Measurements from ENCODE around the gene C4orf33. TPM values are rescaled to one million over a fixed set of nuclear protein-coding genes. Genes with fewer than 3 reads are reported as not detected.
"Not testable (repeated sequence)": the region's sequence is repeated elsewhere in the genome, so short reads cannot be mapped to it uniquely, and the experiment has no call there.

Gene C4orf33
- polyA plus RNA-seq, 5 donors: 16.5 to 25.1 (median 19.6) TPM

GRCh38 chr4:129113919-129114318 is 18.0 kb downstream of the C4orf33 start:
- DNase-seq: no peak

GRCh38 chr4:129117705-129118104 is 21.8 kb downstream of the C4orf33 start:
- DNase-seq: no peak

GRCh38 chr4:129126614-129127013 is 30.7 kb downstream of the C4orf33 start:
- not testable (repeated sequence) for DNase-seq

GRCh38 chr4:129129143-129129542 is 33.2 kb downstream of the C4orf33 start:
- no peak for DNase-seq

GRCh38 chr4:129131343-129131742 is 35.4 kb downstream of the C4orf33 start:
- DNase-seq: no peak

- DNase-seq: no peak
These were observed 40.5 kb downstream of the C4orf33 start for GRCh38 chr4:129136433-129136832.

GRCh38 chr4:129138810-129139496 is 43.0 kb downstream of the C4orf33 start:
- DNase-seq: no peak

- DNase-seq: no peak
These were observed 44.6 kb downstream of the C4orf33 start for GRCh38 chr4:129140521-129140920.

- DNase-seq: no peak
These were observed 47.4 kb downstream of the C4orf33 start for GRCh38 chr4:129143359-129143758.

- DNase-seq: no peak
These were observed 48.8 kb downstream of the C4orf33 start for GRCh38 chr4:129144755-129145206.

GRCh38 chr4:129145222-129145730 is 49.3 kb downstream of the C4orf33 start:
- DNase-seq: no peak

- DNase-seq: no peak
These were observed 50.7 kb downstream of the C4orf33 start for GRCh38 chr4:129146639-129147038.

GRCh38 chr4:129148892-129149291 is 52.9 kb downstream of the C4orf33 start:
- DNase-seq: no peak

GRCh38 chr4:129149906-129150305 is 54.0 kb downstream of the C4orf33 start:
- no peak for DNase-seq

- DNase-seq: no peak
These were observed 56.4 kb downstream of the C4orf33 start for GRCh38 chr4:129152350-129152749.

GRCh38 chr4:129153700-129154099 is 57.7 kb downstream of the C4orf33 start:
- no peak for DNase-seq

GRCh38 chr4:129162450-129162849 is 66.5 kb downstream of the C4orf33 start:
- no peak for DNase-seq

GRCh38 chr4:129163427-129163826 is 67.5 kb downstream of the C4orf33 start:
- DNase-seq: no peak

GRCh38 chr4:129164243-129164642 is 68.3 kb downstream of the C4orf33 start:
- DNase-seq: no peak
